GM12801 (cell line): Measurements from ENCODE around the gene VWDE.

ENCODE experiments used
- CTCF ChIP-seq: IDR thresholded peaks from one replicate; pipeline ENCODE4 v1.5.1; 2011; ENCODE audit warnings: control low read depth; ENCODE audit not compliant: insufficient read length; ENCODE audit errors: extremely low read depth

Gene VWDE

GRCh38 chr7:12403287-12404181, at the start of gene VWDE:
Gene VWDE, minus strand, starts transcription at chr7:12403865. Its CDS starts 149 bp downstream, at chr7:12403716.
- no peak for TF ChIP-seq CTCF

GRCh38 chr7:12450615-12451014, 47.0 kb upstream of the VWDE start:
- no peak for TF ChIP-seq CTCF

- TF ChIP-seq CTCF: no peak
These were observed 41.1 kb upstream of the VWDE start for GRCh38 chr7:12444785-12445184.

- TF ChIP-seq CTCF: no peak
These were observed 36.6 kb upstream of the VWDE start for GRCh38 chr7:12440229-12440628.

GRCh38 chr7:12436896-12437535, 33.4 kb upstream of the VWDE start:
- no peak for TF ChIP-seq CTCF

- TF ChIP-seq CTCF: no peak
These were observed 32.5 kb upstream of the VWDE start for GRCh38 chr7:12436126-12436525.

GRCh38 chr7:12434012-12434642, 30.5 kb upstream of the VWDE start:
- no peak for TF ChIP-seq CTCF
